Chondrocyte (in vitro differentiated cells): Measurements from ENCODE around the gene IVD. TPM values are rescaled to one million over a fixed set of nuclear protein-coding genes. Genes with fewer than 3 reads are reported as not detected.

Experiments used
- DNase-seq: peaks from one replicate; pipeline ENCODE4 v3.0.0; 2021; ENCODE audit warnings: mixed read lengths, low spot score
- H3K27ac Mint-ChIP-seq: one replicate; pipeline ENCODE4 v1.8.0; 2021; ENCODE audit warnings: mild to moderate bottlenecking, moderate library complexity, mixed read lengths; ENCODE audit not compliant: unreplicated experiment
- H3K27me3 Mint-ChIP-seq: 2 replicates; pipeline ENCODE4 v1.8.0; 2021; ENCODE audit warnings: low read depth, mixed read lengths
- H3K36me3 Mint-ChIP-seq: 2 replicates; pipeline ENCODE4 v1.8.0; 2021; ENCODE audit warnings: low read depth, mixed read lengths
- H3K4me1 Mint-ChIP-seq: 2 replicates; pipeline ENCODE4 v1.8.0; 2021; ENCODE audit warnings: low read depth, mild to moderate bottlenecking, mixed read lengths
- H3K4me3 Mint-ChIP-seq: one replicate; pipeline ENCODE4 v1.8.0; 2021; ENCODE audit warnings: mild to moderate bottlenecking, moderate library complexity, mixed read lengths; ENCODE audit not compliant: unreplicated experiment
- H3K9me3 Mint-ChIP-seq: 2 replicates; pipeline ENCODE4 v1.8.0; 2021; ENCODE audit warnings: low read depth, mixed read lengths
- total RNA-seq: library from RNA; stranded (reverse); gene quantifications from 3 replicates; pipeline ENCODE4 v1.2.1, GENCODE V29; 2021
- TF ChIP-seq, protein P1 (sequence below): fragments of 200-600 bp; sonication (generic); IDR thresholded peaks from 2 replicates; pipeline ENCODE4 v1.5.0; 2021; ENCODE audit warnings: antibody characterized with exemption, mild to moderate bottlenecking, moderate library complexity

The IVD gene
- total RNA-seq, 1 donor from 2014 or later = 42.5 TPM

DNA sequence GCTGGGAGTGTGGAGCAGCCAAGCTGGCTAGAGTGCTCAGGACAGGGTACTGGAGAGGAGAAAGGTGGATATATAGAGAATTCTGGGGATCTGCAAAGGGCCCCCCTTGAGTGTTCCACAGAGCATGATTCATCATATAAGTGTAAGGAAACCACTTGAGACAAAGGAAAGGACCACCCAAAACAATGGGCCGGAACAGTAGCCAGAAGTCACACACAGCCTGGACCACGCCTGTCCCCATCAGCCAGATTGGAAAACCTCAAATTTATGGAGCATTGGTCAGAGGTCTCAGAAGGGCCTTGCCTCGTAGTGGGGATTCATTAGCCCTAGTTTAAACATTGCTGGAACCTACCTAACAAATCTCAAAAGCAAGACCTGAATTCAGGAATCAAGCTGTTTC, 28.0 kb upstream of the IVD start:
- H3K27ac Mint-ChIP-seq = no peak overlapping the region
- peaks cover 23% of the 10 kb centered on the region for H3K4me1 Mint-ChIP-seq
- DNase-seq = no peak
- H3K9me3 Mint-ChIP-seq = no peaks in the 10 kb centered on the region
- no peaks in the 10 kb centered on the region for H3K36me3 Mint-ChIP-seq
- H3K4me3 Mint-ChIP-seq = no peak overlapping the region
- TF ChIP-seq, protein P1, sequence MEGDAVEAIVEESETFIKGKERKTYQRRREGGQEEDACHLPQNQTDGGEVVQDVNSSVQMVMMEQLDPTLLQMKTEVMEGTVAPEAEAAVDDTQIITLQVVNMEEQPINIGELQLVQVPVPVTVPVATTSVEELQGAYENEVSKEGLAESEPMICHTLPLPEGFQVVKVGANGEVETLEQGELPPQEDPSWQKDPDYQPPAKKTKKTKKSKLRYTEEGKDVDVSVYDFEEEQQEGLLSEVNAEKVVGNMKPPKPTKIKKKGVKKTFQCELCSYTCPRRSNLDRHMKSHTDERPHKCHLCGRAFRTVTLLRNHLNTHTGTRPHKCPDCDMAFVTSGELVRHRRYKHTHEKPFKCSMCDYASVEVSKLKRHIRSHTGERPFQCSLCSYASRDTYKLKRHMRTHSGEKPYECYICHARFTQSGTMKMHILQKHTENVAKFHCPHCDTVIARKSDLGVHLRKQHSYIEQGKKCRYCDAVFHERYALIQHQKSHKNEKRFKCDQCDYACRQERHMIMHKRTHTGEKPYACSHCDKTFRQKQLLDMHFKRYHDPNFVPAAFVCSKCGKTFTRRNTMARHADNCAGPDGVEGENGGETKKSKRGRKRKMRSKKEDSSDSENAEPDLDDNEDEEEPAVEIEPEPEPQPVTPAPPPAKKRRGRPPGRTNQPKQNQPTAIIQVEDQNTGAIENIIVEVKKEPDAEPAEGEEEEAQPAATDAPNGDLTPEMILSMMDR = no peak
- H3K27me3 Mint-ChIP-seq = no peaks in the 10 kb centered on the region

DNA sequence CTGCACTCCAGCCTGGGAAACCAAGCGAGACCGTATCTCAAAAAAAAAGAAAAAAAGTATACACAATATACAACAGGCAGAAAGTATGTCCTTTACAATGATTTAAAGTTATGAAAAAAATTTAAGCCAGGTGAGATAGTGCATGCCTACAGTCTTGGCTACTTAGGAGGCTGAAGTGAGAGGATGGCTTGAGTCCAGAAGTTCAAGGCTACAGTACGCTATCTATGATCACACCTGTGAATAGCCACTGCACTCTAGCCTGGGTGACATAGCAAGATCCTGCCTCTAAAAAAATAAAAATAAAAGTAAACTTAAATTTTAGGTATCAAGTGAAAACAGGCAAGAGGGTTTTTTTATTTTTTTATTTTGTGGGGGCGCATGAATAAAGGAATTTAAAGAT, 26.2 kb upstream of the IVD start:
- no peaks in the 10 kb centered on the region for H3K27me3 Mint-ChIP-seq
- no peak for DNase-seq
- H3K9me3 Mint-ChIP-seq = no peaks in the 10 kb centered on the region
- peak overlapping the region; percentile 89 for H3K27ac Mint-ChIP-seq
- H3K4me3 Mint-ChIP-seq = no peak overlapping the region
- H3K36me3 Mint-ChIP-seq = no peaks in the 10 kb centered on the region
- TF ChIP-seq, protein P1 = no peak
- H3K4me1 Mint-ChIP-seq = peaks cover 29% of the 10 kb centered on the region

DNA sequence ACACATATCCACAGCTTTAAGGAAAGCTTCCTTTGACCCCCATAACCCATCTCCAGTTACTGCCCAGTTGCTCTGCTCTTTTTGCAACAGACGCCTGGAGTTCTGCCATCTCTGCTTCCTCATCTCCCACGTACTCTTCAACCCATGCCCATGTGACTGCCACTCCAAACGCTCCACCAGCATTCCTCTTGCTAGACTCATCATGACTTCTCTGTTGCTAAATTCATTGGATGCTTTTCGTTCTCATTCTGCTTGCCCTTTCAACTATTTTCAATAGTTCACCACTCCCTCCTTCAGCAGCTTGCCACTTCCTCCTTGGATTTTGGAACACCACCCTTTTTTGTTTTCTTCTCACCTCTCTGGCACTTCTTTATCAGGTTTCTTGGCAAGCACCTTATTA, 25.7 kb upstream of the IVD start:
- peak overlapping the region; percentile 89 for H3K27ac Mint-ChIP-seq
- DNase-seq = no peak
- H3K4me1 Mint-ChIP-seq = peaks cover 33% of the 10 kb centered on the region
- no peaks in the 10 kb centered on the region for H3K36me3 Mint-ChIP-seq
- TF ChIP-seq, protein P1 = no peak
- no peaks in the 10 kb centered on the region for H3K27me3 Mint-ChIP-seq
- no peaks in the 10 kb centered on the region for H3K9me3 Mint-ChIP-seq
- peak overlapping the region; percentile 1 for H3K4me3 Mint-ChIP-seq

- Mint-ChIP-seq H3K4me3 (no peak overlapping the region), H3K27me3 (no peaks in the 10 kb centered on the region), H3K27ac (no peak overlapping the region), H3K4me1 (peaks cover 37% of the 10 kb centered on the region), H3K9me3 (no peaks in the 10 kb centered on the region), H3K36me3 (no peaks in the 10 kb centered on the region)
- DNase-seq = no peak
- TF ChIP-seq, protein P1 = no peak
Measured at GRCh38 chr15:40380636-40381035, 25.0 kb upstream of the IVD start.

DNA sequence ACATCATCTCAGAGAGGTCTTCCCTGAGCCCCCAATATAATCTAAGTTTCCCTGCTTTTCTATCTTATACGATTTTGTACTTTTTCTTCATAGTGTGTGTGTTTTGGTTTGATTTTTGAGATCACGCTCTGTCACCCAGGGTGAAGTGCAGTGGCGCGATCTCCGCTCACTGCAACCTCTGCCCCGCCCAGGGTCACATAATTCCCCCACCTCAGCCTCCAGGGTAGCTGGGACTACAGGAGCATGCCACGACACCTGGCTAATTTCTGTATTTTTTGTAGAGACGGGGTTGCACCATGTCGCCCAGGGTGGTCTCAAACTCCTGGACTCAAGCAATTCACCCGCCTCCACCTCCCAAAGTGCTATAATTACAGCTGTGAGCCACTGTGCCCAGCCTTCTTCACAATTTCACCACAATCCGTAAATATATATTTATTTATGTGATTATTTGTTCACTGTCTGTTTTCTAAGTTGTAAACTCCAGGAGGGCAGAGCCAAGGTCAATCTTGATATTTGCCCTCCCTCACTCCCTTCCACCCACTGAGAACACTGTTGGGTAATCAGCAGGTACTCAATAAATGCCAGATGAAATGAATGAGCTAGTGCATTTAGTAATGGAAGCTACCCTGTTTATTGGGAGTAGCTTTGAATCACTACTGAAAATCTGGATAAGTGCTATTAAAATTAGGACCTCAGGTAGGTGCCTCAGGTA, 23.6 kb upstream of the IVD start:
- Mint-ChIP-seq H3K4me1 (peaks cover 37% of the 10 kb centered on the region), H3K4me3 (no peak overlapping the region), H3K27me3 (no peaks in the 10 kb centered on the region), H3K27ac (no peak overlapping the region), H3K36me3 (peaks cover 2% of the 10 kb centered on the region), H3K9me3 (no peaks in the 10 kb centered on the region)
- DNase-seq = no peak
- TF ChIP-seq, protein P1 = no peak
